ENCODE measurements around the gene CNGA3.

GRCh38 chr2:98385050-98385699, 38.9 kb downstream of the CNGA3 start:
- TF ChIP-seq CTCF (IDR thresholded peaks at IDR 0.05; ENCODE audit: low read depth, low read length) (peak; percentile 95), EZH2phosphoT487 (IDR thresholded peaks at IDR 0.05; ENCODE audit: low read depth) (no peak)

Data from OCI-LY3 (cell line).